ENCODE results near the gene OR56A1.

- TF ChIP-seq, protein P1, sequence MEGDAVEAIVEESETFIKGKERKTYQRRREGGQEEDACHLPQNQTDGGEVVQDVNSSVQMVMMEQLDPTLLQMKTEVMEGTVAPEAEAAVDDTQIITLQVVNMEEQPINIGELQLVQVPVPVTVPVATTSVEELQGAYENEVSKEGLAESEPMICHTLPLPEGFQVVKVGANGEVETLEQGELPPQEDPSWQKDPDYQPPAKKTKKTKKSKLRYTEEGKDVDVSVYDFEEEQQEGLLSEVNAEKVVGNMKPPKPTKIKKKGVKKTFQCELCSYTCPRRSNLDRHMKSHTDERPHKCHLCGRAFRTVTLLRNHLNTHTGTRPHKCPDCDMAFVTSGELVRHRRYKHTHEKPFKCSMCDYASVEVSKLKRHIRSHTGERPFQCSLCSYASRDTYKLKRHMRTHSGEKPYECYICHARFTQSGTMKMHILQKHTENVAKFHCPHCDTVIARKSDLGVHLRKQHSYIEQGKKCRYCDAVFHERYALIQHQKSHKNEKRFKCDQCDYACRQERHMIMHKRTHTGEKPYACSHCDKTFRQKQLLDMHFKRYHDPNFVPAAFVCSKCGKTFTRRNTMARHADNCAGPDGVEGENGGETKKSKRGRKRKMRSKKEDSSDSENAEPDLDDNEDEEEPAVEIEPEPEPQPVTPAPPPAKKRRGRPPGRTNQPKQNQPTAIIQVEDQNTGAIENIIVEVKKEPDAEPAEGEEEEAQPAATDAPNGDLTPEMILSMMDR (conservative IDR thresholded peaks at IDR 0.05; ENCODE audit: low read depth, low read length), result no peak
- no peak for TF ChIP-seq EZH2 (IDR thresholded peaks at IDR 0.05; ENCODE audit: borderline replicate concordance, low read depth, low read length, poor library complexity, severe bottlenecking)
These were observed 47.1 kb downstream of the OR56A1 start for GRCh38 chr11:5983443-5983842.

Data from A673 (cell line).